ENCODE results near the gene ZNF195. TPM values are rescaled to one million over a fixed set of nuclear protein-coding genes. Genes with fewer than 3 reads are reported as not detected.

ZNF195 gene
- total and polyA plus RNA-seq, 10 donors = 15.3 to 39.8 (median 28.3) TPM

GRCh38 chr11:3342709-3343108 is 36.2 kb downstream of the ZNF195 start:
- no peaks in the 10 kb centered on the region for H3K36me3 ChIP-seq
- H3K4me3 ChIP-seq = no peak overlapping the region
- DNase-seq = no peak
- WGBS, 5 donors = 75 to 83% (median 81%) methylated on average over 2 of the region's 2 CpGs
- H3K4me1 ChIP-seq = no peaks in the 10 kb centered on the region
- H3K27ac ChIP-seq = no peak overlapping the region
- intact Hi-C loops (cut with DNase I; ENCODE audit: low total_unique reads) = no loop called here
- peaks cover 0 to 30% (median 0%) of the 10 kb centered on the region in 7 donors for H3K27me3 ChIP-seq (replicated peaks in 1 of 7)
- peaks cover 0 to 17% (median 12%) of the 10 kb centered on the region in 8 donors for H3K9me3 ChIP-seq
- no peak for TF ChIP-seq POLR2AphosphoS5 (IDR thresholded peaks at IDR 0.05)
- no peak for TF ChIP-seq CTCF (IDR thresholded peaks at IDR 0.05 in 8 of 11, conservative IDR thresholded peaks at IDR 0.05 in 3 of 11)
- no peak for TF ChIP-seq POLR2A (IDR thresholded peaks at IDR 0.05)

GRCh38 chr11:3341298-3341697 is 37.6 kb downstream of the ZNF195 start:
- Histone ChIP-seq H3K4me3 (no peak overlapping the region), H3K36me3 (no peaks in the 10 kb centered on the region), H3K9me3 (peaks cover 0 to 3% (median under 1%) of the 10 kb centered on the region in 8 donors), H3K4me1 (no peaks in the 10 kb centered on the region), H3K27me3 (replicated peaks in 1 of 7) (peaks cover 0 to 30% (median 0%) of the 10 kb centered on the region in 7 donors), H3K27ac (no peak overlapping the region)
- TF ChIP-seq CTCF (IDR thresholded peaks at IDR 0.05 in 8 of 11, conservative IDR thresholded peaks at IDR 0.05 in 3 of 11) = peak; percentile 29 to 79 (median 66)
- no peak for TF ChIP-seq POLR2A (IDR thresholded peaks at IDR 0.05)
- TF ChIP-seq POLR2AphosphoS5 (IDR thresholded peaks at IDR 0.05) = no peak
- 22 to 24% (median 24%) methylated on average over 10 of the region's 10 CpGs for WGBS, 5 donors
- no peak for DNase-seq
- intact Hi-C loops (cut with DNase I; ENCODE audit: low total_unique reads) = no loop called here

GRCh38 chr11:3340025-3340424 is 38.9 kb downstream of the ZNF195 start:
- DNase-seq = no peak
- Histone ChIP-seq H3K27ac (no peak overlapping the region), H3K4me3 (no peak overlapping the region), H3K36me3 (no peaks in the 10 kb centered on the region), H3K9me3 (no peaks in the 10 kb centered on the region), H3K4me1 (no peaks in the 10 kb centered on the region), H3K27me3 (replicated peaks in 1 of 7) (peaks cover 0 to 30% (median 0%) of the 10 kb centered on the region in 7 donors)
- intact Hi-C loops (cut with DNase I; ENCODE audit: low total_unique reads) = no loop called here
- 66 to 83% (median 77%) methylated on average over 4 of the region's 4 CpGs for WGBS, 5 donors
- TF ChIP-seq POLR2A (IDR thresholded peaks at IDR 0.05) = no peak
- no peak for TF ChIP-seq POLR2AphosphoS5 (IDR thresholded peaks at IDR 0.05)
- no peak for TF ChIP-seq CTCF (IDR thresholded peaks at IDR 0.05 in 8 of 11, conservative IDR thresholded peaks at IDR 0.05 in 3 of 11)

- Histone ChIP-seq H3K9me3 (no peaks in the 10 kb centered on the region), H3K4me3 (no peak overlapping the region), H3K36me3 (no peaks in the 10 kb centered on the region), H3K27me3 (replicated peaks in 1 of 7) (peaks cover 0 to 30% (median 0%) of the 10 kb centered on the region in 7 donors), H3K27ac (no peak overlapping the region), H3K4me1 (no peaks in the 10 kb centered on the region)
- intact Hi-C loops (cut with DNase I; ENCODE audit: low total_unique reads) = no loop called here
- TF ChIP-seq POLR2AphosphoS5 (IDR thresholded peaks at IDR 0.05) (no peak), CTCF (IDR thresholded peaks at IDR 0.05 in 8 of 11, conservative IDR thresholded peaks at IDR 0.05 in 3 of 11) (no peak), POLR2A (IDR thresholded peaks at IDR 0.05) (no peak)
- 68 to 86% (median 71%) methylated on average over 1 of the region's 1 CpG for WGBS, 5 donors
- DNase-seq = no peak
These were observed 39.7 kb downstream of the ZNF195 start for GRCh38 chr11:3339340-3339624.
